ENCODE results near the gene KIAA1755.
A peak's percentile ranks its signal among the peaks of the same experiment; 100 is the strongest.

The KIAA1755 gene

GRCh38 chr20:38266426-38266825, 5.9 kb upstream of the KIAA1755 start:
- Mint-ChIP-seq H3K27ac (no peak overlapping the region), H3K9me3 (peaks cover 8% of the 10 kb centered on the region), H3K4me1 (peaks cover 34% of the 10 kb centered on the region), H3K27me3 (ENCODE audit: low read depth) (peaks cover 8% of the 10 kb centered on the region), H3K36me3 (ENCODE audit: low read depth) (no peaks in the 10 kb centered on the region), H3K4me3 (no peak overlapping the region)
- TF ChIP-seq, protein P1, sequence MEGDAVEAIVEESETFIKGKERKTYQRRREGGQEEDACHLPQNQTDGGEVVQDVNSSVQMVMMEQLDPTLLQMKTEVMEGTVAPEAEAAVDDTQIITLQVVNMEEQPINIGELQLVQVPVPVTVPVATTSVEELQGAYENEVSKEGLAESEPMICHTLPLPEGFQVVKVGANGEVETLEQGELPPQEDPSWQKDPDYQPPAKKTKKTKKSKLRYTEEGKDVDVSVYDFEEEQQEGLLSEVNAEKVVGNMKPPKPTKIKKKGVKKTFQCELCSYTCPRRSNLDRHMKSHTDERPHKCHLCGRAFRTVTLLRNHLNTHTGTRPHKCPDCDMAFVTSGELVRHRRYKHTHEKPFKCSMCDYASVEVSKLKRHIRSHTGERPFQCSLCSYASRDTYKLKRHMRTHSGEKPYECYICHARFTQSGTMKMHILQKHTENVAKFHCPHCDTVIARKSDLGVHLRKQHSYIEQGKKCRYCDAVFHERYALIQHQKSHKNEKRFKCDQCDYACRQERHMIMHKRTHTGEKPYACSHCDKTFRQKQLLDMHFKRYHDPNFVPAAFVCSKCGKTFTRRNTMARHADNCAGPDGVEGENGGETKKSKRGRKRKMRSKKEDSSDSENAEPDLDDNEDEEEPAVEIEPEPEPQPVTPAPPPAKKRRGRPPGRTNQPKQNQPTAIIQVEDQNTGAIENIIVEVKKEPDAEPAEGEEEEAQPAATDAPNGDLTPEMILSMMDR (IDR thresholded peaks at IDR 0.05; ENCODE audit: unreplicated experiment in 3 of 3), result no peak

- H3K4me1 Mint-ChIP-seq, result peaks cover 26% of the 10 kb centered on the region
- H3K36me3 Mint-ChIP-seq (ENCODE audit: low read depth), result no peaks in the 10 kb centered on the region
- TF ChIP-seq, protein P1 (IDR thresholded peaks at IDR 0.05; ENCODE audit: unreplicated experiment in 3 of 3), result no peak
- peaks cover 14% of the 10 kb centered on the region for H3K27me3 Mint-ChIP-seq (ENCODE audit: low read depth)
- H3K4me3 Mint-ChIP-seq, result peak overlapping the region in 2 of 3 experiments; percentile 11 to 48
- peaks cover 8% of the 10 kb centered on the region for H3K9me3 Mint-ChIP-seq
- peak overlapping the region in 1 of 3 experiments; percentile 49 for H3K27ac Mint-ChIP-seq
Observed at GRCh38 chr20:38262931-38263330, 2.4 kb upstream of the KIAA1755 start.

GRCh38 chr20:38261054-38261390, 487 bp upstream of the KIAA1755 start:
- TF ChIP-seq, protein P1 (IDR thresholded peaks at IDR 0.05; ENCODE audit: unreplicated experiment in 3 of 3), result no peak
- Mint-ChIP-seq H3K4me1 (peaks cover 31% of the 10 kb centered on the region), H3K27ac (peak overlapping the region in 2 of 3 experiments; percentile 91 to 94), H3K36me3 (ENCODE audit: low read depth) (no peaks in the 10 kb centered on the region), H3K27me3 (ENCODE audit: low read depth) (peaks cover 14% of the 10 kb centered on the region), H3K4me3 (peak overlapping the region; percentile 73 to 90 (median 85)), H3K9me3 (peaks cover 8% of the 10 kb centered on the region)

DNA sequence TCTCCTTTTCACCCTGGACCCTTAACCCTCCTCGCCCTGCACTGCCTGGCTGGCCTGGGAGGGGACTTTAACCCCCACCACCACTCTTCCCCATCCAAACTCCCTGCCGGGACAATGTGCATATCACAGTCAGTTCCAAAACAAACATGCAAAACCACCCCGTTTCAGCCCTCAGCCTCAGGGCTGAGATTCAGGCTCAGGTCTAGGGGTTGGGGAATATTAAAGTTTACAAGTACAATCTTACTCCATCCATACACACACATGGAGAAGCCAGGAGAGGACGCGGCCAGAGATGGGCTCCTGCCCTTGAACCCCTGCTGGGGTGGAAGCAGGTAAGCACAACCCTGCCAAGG, 534 bp downstream of the KIAA1755 start:
- Mint-ChIP-seq H3K4me1 (peaks cover 41% of the 10 kb centered on the region), H3K27ac (peak overlapping the region; percentile 14 to 94 (median 91)), H3K4me3 (peak overlapping the region; percentile 74 to 88 (median 85)), H3K36me3 (ENCODE audit: low read depth) (no peaks in the 10 kb centered on the region), H3K27me3 (ENCODE audit: low read depth) (peaks cover 14% of the 10 kb centered on the region), H3K9me3 (peaks cover 5% of the 10 kb centered on the region)
- TF ChIP-seq, protein P1 (IDR thresholded peaks at IDR 0.05; ENCODE audit: unreplicated experiment in 3 of 3), result no peak

DNA sequence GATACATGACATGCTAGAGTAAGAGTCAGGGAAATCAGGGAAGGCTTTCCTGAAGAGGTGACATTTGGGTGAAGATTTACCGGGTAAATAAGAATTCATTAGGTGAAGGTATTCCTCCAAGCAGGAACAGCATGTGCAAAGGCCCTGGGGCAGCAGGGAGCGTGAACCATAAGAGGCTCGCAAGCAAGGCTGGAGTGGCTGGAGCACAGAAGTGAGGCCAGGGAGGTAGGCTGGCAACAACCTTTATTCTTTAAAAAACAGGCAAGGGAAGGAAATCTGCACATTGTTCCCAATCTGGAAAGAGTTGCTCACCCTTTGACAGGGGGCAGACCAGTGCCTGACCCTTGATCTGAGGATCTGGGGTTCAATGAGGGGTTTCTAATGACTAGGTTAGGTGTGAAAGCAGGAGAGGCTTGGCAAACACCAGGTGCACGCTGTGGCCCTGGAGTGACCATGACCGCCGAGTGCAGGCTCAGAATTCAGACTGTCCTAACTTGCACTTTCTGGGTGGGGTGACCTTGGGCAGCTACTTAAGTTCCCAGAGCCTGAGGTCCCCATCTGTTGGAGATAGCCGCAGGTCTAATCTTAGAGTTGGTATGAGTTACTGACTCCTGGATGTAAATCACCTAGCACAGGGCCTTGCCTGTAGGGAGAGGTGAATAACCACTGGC, 1.9 kb downstream of the KIAA1755 start:
- H3K9me3 Mint-ChIP-seq, result no peaks in the 10 kb centered on the region
- peak overlapping the region in 2 of 3 experiments; percentile 85 to 88 for H3K4me3 Mint-ChIP-seq

More for the DNA sequence above, 1.9 kb downstream of the KIAA1755 start:
- Mint-ChIP-seq H3K4me1 (peaks cover 44% of the 10 kb centered on the region), H3K27me3 (ENCODE audit: low read depth) (peaks cover 15% of the 10 kb centered on the region), H3K36me3 (ENCODE audit: low read depth) (no peaks in the 10 kb centered on the region), H3K27ac (peak overlapping the region in 2 of 3 experiments; percentile 91 to 94)
- TF ChIP-seq, protein P1 (IDR thresholded peaks at IDR 0.05; ENCODE audit: unreplicated experiment in 3 of 3), result no peak
